Measurements from ENCODE around the gene CKB.

- TF ChIP-seq, protein P1, sequence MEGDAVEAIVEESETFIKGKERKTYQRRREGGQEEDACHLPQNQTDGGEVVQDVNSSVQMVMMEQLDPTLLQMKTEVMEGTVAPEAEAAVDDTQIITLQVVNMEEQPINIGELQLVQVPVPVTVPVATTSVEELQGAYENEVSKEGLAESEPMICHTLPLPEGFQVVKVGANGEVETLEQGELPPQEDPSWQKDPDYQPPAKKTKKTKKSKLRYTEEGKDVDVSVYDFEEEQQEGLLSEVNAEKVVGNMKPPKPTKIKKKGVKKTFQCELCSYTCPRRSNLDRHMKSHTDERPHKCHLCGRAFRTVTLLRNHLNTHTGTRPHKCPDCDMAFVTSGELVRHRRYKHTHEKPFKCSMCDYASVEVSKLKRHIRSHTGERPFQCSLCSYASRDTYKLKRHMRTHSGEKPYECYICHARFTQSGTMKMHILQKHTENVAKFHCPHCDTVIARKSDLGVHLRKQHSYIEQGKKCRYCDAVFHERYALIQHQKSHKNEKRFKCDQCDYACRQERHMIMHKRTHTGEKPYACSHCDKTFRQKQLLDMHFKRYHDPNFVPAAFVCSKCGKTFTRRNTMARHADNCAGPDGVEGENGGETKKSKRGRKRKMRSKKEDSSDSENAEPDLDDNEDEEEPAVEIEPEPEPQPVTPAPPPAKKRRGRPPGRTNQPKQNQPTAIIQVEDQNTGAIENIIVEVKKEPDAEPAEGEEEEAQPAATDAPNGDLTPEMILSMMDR (conservative IDR thresholded peaks at IDR 0.05; ENCODE audit: low read length), result no peak
- TF ChIP-seq EZH2phosphoT487 (IDR thresholded peaks at IDR 0.05; ENCODE audit: borderline replicate concordance), result no peak
Measured at GRCh38 chr14:103528146-103528586, 5.5 kb upstream of the CKB start.

Data from Loucy (cell line).